ENCODE results near the gene MORN1. TPM values are rescaled to one million over a fixed set of nuclear protein-coding genes. Genes with fewer than 3 reads are reported as not detected.

Gene MORN1
- total and polyA plus RNA-seq, 4 donors: 2.3 to 6.9 (median 3.6) TPM

DNA sequence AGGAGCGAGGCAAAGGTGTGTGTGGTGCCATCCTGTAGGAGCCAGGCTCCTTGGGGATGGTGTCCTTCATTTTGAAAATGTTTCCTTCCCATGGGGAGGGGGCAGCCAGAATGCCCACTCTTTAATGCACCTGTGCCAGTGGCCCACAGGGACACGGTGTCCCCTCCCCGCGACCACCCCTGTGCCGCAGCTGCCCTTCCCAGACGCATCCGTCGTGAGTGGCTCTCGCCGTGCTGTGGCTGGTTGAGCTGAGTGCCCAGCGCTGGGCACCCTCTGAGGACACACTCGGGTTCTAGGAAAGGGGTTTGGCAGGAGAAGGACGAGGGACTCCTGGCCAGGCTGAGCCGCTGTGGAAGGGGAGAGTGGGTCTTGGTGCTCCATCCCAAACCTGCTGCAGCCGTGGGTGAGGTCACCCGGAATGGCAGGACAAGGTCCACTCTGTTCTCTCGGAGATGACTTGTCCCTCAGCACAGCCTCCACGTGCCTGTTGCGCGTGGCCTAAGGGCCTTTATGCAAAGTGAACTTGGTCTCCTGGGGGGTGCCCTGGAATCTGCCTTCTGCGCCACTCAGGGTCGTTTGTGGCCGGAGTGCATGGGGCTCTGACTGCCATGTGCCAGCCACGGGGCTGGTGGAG is 88.9 kb downstream of the MORN1 start:
- H3K9ac ChIP-seq (ENCODE audit: low read depth in 1 of 2, low read length in 2 of 2): no peak overlapping the region
- H3K27me3 ChIP-seq (ENCODE audit: control insufficient read depth in 4 of 4, insufficient read depth in 4 of 4, low read length in 3 of 4): no peaks in the 10 kb centered on the region
- no peaks in the 10 kb centered on the region for H3K9me3 ChIP-seq (ENCODE audit: control insufficient read depth in 4 of 4, low read length in 3 of 4)
- no peak overlapping the region for H3K4me3 ChIP-seq (ENCODE audit: low read depth in 1 of 3, low read length in 3 of 3)
- peaks cover 18 to 40% (median 24%) of the 10 kb centered on the region in 4 donors for H3K36me3 ChIP-seq (ENCODE audit: control insufficient read depth in 4 of 4, insufficient read depth in 3 of 4, low read depth in 1 of 4, low read length in 3 of 4)
- H3K27ac ChIP-seq (ENCODE audit: low read depth in 1 of 2, low read length in 2 of 2): peak overlapping the region in 1 of 2 donors; percentile 42
- TF ChIP-seq HNF4A (conservative IDR thresholded peaks at IDR 0.05) (peak; percentile 31 to 33), TAF1 (conservative IDR thresholded peaks at IDR 0.05) (no peak), EGR1 (IDR thresholded peaks at IDR 0.05; ENCODE audit: low read depth in 2 of 2) (no peak)
- WGBS: 84% methylated on average over 24 of the region's 24 CpGs
- peaks cover 9 to 48% (median 27%) of the 10 kb centered on the region in 4 donors for H3K4me1 ChIP-seq (ENCODE audit: control insufficient read depth in 4 of 4, insufficient read depth in 4 of 4, low read length in 3 of 4)
- DNase-seq (ENCODE audit: low spot score): no peak

DNA sequence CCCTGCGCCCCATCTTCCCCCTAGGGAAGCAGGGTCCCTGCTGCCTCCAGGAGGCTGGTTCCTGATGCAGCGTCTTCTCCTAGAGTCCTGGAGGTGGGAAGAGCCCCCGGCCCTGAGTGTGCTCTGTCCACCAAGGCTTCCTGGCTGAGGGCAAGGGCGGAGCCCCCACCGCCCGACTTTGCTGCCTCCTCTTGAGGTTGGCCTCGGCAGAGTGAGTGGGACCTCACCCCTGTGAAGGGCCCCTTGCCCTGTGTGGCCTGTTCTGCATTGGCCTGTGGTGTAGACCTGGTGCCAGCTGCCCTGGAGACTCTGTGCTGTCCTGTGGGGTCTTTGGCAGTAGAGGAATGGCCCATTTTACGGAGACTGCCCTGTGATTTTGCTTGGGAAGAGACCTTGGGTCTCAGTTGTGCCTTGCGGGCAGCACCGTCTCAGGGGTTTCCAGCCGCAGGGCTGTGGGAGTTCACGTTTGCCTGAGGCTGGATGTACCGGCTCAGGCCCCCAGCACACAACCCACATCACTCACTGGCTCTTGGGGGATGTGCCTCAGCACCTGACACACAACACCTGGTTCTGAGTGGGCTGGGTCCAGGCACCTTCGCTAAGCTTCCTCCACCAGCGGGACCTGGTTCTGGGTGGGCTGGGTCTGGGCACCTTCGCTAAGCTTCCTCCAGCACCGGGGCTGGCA is 89.6 kb downstream of the MORN1 start:
- H3K36me3 ChIP-seq (ENCODE audit: control insufficient read depth in 4 of 4, insufficient read depth in 3 of 4, low read depth in 1 of 4, low read length in 3 of 4): peaks cover 15 to 34% (median 18%) of the 10 kb centered on the region in 4 donors
- peaks cover 9 to 48% (median 27%) of the 10 kb centered on the region in 4 donors for H3K4me1 ChIP-seq (ENCODE audit: control insufficient read depth in 4 of 4, insufficient read depth in 4 of 4, low read length in 3 of 4)
- no peak for TF ChIP-seq NR2F2 (IDR thresholded peaks at IDR 0.05)
- no peak for TF ChIP-seq HNF4A (conservative IDR thresholded peaks at IDR 0.05)
- TF ChIP-seq, protein P1, sequence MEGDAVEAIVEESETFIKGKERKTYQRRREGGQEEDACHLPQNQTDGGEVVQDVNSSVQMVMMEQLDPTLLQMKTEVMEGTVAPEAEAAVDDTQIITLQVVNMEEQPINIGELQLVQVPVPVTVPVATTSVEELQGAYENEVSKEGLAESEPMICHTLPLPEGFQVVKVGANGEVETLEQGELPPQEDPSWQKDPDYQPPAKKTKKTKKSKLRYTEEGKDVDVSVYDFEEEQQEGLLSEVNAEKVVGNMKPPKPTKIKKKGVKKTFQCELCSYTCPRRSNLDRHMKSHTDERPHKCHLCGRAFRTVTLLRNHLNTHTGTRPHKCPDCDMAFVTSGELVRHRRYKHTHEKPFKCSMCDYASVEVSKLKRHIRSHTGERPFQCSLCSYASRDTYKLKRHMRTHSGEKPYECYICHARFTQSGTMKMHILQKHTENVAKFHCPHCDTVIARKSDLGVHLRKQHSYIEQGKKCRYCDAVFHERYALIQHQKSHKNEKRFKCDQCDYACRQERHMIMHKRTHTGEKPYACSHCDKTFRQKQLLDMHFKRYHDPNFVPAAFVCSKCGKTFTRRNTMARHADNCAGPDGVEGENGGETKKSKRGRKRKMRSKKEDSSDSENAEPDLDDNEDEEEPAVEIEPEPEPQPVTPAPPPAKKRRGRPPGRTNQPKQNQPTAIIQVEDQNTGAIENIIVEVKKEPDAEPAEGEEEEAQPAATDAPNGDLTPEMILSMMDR (IDR thresholded peaks at IDR 0.05; ENCODE audit: low read depth, low read length, missing input control): no peak
- no peak overlapping the region for H3K4me3 ChIP-seq (ENCODE audit: low read depth in 1 of 3, low read length in 3 of 3)
- H3K9ac ChIP-seq (ENCODE audit: low read depth in 1 of 2, low read length in 2 of 2): no peak overlapping the region
- WGBS: 87% methylated on average over 17 of the region's 17 CpGs
- peak overlapping the region in 1 of 2 donors; percentile 67 for H3K27ac ChIP-seq (ENCODE audit: low read depth in 1 of 2, low read length in 2 of 2)
- H3K27me3 ChIP-seq (ENCODE audit: control insufficient read depth in 4 of 4, insufficient read depth in 4 of 4, low read length in 3 of 4): no peaks in the 10 kb centered on the region
- no peaks in the 10 kb centered on the region for H3K9me3 ChIP-seq (ENCODE audit: control insufficient read depth in 4 of 4, low read length in 3 of 4)
- no peak for DNase-seq (ENCODE audit: low spot score)

DNA sequence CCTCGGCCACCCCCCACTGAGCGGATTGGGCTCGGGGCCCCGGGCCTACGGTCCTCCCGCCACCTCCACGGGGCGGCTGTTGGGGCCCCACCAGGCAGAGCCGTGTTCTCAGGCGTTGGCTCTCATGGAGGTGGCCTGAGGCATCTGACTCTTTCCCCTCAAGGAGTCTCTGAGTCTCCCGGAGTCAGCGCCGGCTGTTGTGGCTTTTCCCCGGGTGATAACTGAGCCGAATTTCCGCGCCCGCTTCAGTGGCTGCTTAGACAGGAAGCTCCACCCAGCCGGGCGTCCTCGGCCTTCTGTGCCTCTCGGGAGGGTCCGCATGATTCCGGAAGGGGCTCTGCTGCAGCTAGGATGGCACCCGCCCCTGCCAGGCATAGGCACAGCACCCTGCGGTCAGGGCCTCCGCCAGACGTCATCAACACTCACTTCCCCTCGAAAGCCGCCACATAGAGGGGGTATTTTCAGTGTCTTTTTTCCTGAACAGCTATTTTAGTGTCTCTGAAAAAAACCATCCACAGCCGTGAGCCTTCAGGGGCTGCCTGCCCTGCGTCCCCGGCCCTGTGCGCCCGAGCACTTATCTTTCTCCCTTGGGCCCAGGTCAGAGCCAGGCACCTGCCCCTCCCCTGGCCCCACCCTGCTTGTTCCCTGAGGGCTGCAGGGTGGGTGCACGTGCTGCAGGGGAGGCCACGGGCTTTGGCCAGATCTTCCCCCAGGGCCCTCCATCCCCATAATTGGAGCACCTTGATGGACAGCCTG is 90.3 kb downstream of the MORN1 start:
- no peak for DNase-seq (ENCODE audit: low spot score)
- Histone ChIP-seq H3K9me3 (ENCODE audit: control insufficient read depth in 4 of 4, low read length in 3 of 4) (no peaks in the 10 kb centered on the region), H3K27me3 (ENCODE audit: control insufficient read depth in 4 of 4, insufficient read depth in 4 of 4, low read length in 3 of 4) (no peaks in the 10 kb centered on the region), H3K27ac (ENCODE audit: low read depth in 1 of 2, low read length in 2 of 2) (peak overlapping the region; percentile 48 to 67), H3K36me3 (ENCODE audit: control insufficient read depth in 4 of 4, insufficient read depth in 3 of 4, low read depth in 1 of 4, low read length in 3 of 4) (peaks cover 11 to 26% (median 16%) of the 10 kb centered on the region in 4 donors), H3K9ac (ENCODE audit: low read depth in 1 of 2, low read length in 2 of 2) (peak overlapping the region in 1 of 2 donors; percentile 33), H3K4me1 (ENCODE audit: control insufficient read depth in 4 of 4, insufficient read depth in 4 of 4, low read length in 3 of 4) (peaks cover 9 to 48% (median 27%) of the 10 kb centered on the region in 4 donors), H3K4me3 (ENCODE audit: low read depth in 1 of 3, low read length in 3 of 3) (peak overlapping the region in 1 of 3 donors; percentile 2)
- TF ChIP-seq JUND (IDR thresholded peaks at IDR 0.05) (no peak), RAD21 (IDR thresholded peaks at IDR 0.05) (peak in 1 of 2 donors; percentile 35), SP1 (IDR thresholded peaks at IDR 0.05) (peak; percentile 23), NR2F2 (IDR thresholded peaks at IDR 0.05) (peak; percentile 68), RXRA (IDR thresholded peaks at IDR 0.05) (no peak), EGR1 (IDR thresholded peaks at IDR 0.05; ENCODE audit: low read depth in 2 of 2) (no peak)
- TF ChIP-seq, protein P1 (IDR thresholded peaks at IDR 0.05; ENCODE audit: low read depth, low read length, missing input control): no peak
- 65% methylated on average over 37 of the region's 37 CpGs for WGBS

Data from liver (tissue), 9 donors.